Pancreas (tissue), 10 donors: ENCODE data around the gene ESR1. TPM values are rescaled to one million over a fixed set of nuclear protein-coding genes. Genes with fewer than 3 reads are reported as not detected.

Experiments
- ATAC-seq, 4 donors: fragments of 200-7000 bp; cut with Tn5 transposase; one replicate each; pipeline versions ENCODE4 v1.8.0 to v1.9.1; 2020; ENCODE audit warnings: mild to moderate bottlenecking in 4 of 4, moderate library complexity in 4 of 4
- DNase-seq, 6 donors: peaks; one replicate each; pipeline ENCODE4 v3.0.0-alpha.2; 2020
- FAIRE-seq: peaks from 2 replicates; lab custom pipeline; 2012; peaks lifted over from hg19 to GRCh38; lab: Jason Lieb, UNC
- H3K27ac ChIP-seq, 4 donors: fragments of 200-600 bp; sonication (generic); 1 replicate in 3 of 4; 2 replicates in 1 of 4; pipeline versions ENCODE4 v1.5.0 to v1.8.0; 2020
- H3K27me3 ChIP-seq, 4 donors: fragments of 200-600 bp; one replicate each; pipeline ENCODE4 v1.8.0; 2021
- H3K36me3 ChIP-seq, 3 donors: fragments of 200-600 bp; sonication (generic) in 1 of 3; one replicate each; pipeline versions ENCODE4 v1.5.0 to v1.8.0; 2020 to 2021
- H3K4me1 ChIP-seq, 3 donors: fragments of 200-600 bp; one replicate each; pipeline ENCODE4 v1.8.0; 2021
- H3K4me3 ChIP-seq, 4 donors: fragments of 200-600 bp; sonication (generic) in 2 of 4; one replicate each; pipeline versions ENCODE4 v1.5.0 to v1.8.0; 2020 to 2021
- H3K9me3 ChIP-seq, 4 donors: fragments of 200-600 bp; one replicate each; pipeline ENCODE4 v1.8.0; 2021
- CTCF ChIP-seq, 4 donors: fragments of 200-600 bp; sonication (generic) in 3 of 4; IDR thresholded peaks; one replicate each; pipeline versions ENCODE4 v1.5.0 to v1.8.0; 2021; ENCODE audit warnings: antibody characterized with exemption in 4 of 4
- WGBS, 2 donors: extraction: QIAGEN DNeasy Blood & Tissue Kit; methylation state at CpG; one replicate each; pipeline ENCODE4 v1.1.7; 2013; 5-methylcytosine and 5-hydroxymethylcytosine counted together
- intact Hi-C, 3 donors: fragments of 100-400 bp; cut with DNase I; formaldehyde crosslinking; loops; one replicate each; pipeline versions ENCODE4 v1.11.1 to v1.14.2; 2022
- polyA plus RNA-seq, 2 donors: library from polyadenylated mRNA; stranded (reverse); fragments of 200-250 nt; gene quantifications; one replicate each; pipeline ENCODE4 v1.2.3, GENCODE V29; 2013
- total RNA-seq, 6 donors: library from RNA; stranded (reverse); fragmentation: NEBNext Ultra II Directional in 4 of 6; extraction: Animal tissue kit (Norgen Biotek cat#: 25700) in 4 of 6; gene quantifications; one replicate each; pipeline versions ENCODE4 v1.2.1 to v1.2.4, GENCODE V29; 2021 to 2023
- donor health status: healthy with polysubstance abuse.
- donor health status: DM: no; HTN: no; CAD: no; lungs with moderate emphysema.
- donor health status: DM: no; HTN: no; CAD: no.
- donor health status: control.
- donor health status: control.
- donor health status: Bipolar disorder and iron deficiency.
- donor health status: DM: yes; HTN: yes; CAD: no.
- donor health status: DM: no; HTN: no; CAD: no.
- donor health status: DM: no; HTN: no; CAD: no.
- donor health status: DM: yes; HTN: yes; CAD: no.

Gene ESR1
- total and polyA plus RNA-seq, 8 donors: 0.19 to 1.0 (median 0.41) TPM

DNA sequence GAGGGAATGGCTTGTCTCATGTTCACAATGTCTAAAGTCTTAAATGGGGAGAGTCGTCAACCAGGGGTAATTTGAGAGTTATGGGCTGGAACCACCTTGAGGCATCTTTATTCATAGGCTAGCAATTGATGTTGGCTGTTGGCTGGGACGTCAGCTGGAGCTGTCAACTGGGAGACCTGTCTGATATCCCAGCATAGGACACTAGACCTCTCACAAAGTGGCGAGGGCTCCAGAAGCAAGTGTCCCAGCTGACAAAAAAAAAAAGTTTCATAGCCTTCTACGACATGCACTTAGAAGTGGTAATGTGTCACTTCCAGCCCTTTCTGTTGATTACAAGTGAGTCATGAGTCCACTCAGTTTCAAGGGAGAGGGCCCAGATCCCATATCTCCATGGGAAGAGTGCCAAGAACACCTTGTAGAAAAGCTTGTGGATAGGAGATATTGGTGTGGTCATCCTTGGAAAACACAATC is 278.0 kb downstream of the ESR1 start:
- intact Hi-C loops: no loop called here
- no peaks in the 10 kb centered on the region for H3K9me3 ChIP-seq
- ATAC-seq: no peak
- no peak for FAIRE-seq
- no peak overlapping the region for H3K4me3 ChIP-seq
- no peak overlapping the region for H3K27ac ChIP-seq
- H3K4me1 ChIP-seq: no peaks in the 10 kb centered on the region
- DNase-seq: no peak
- H3K36me3 ChIP-seq: no peaks in the 10 kb centered on the region
- WGBS, 2 donors: 61 to 63% methylated on average over 4 of the region's 4 CpGs
- H3K27me3 ChIP-seq: no peaks in the 10 kb centered on the region
- no peak for TF ChIP-seq CTCF (IDR thresholded peaks at IDR 0.05)

DNA sequence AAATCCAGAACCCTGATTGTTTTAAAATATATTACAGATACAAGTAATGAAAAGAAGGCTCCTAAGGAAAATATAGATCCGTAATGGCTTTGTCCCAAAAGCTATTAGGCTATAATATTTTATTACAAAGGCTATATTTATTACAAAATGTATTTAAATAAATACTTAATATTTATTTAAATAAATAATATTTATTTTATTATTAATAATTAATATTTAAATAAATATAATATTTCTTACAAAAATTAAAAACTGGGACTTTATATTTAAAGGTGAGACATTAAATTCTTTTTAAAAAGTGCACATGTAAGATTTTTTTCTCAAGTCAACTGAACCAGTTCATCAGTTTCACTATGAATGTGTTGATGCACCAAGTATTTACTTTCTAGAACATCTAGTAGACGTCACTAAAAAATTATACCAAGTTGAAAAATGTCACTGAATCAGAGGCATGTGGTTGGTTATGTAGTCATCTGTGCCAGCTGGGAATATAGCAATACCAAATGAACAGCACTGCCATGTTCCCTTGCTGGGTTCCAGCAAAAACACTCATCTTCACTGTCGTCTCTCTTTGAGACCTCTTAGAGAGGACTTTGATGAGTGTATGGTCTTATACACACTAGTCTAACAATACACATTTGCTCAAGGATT is 278.9 kb downstream of the ESR1 start:
- WGBS, 2 donors: 46 to 63% methylated on average over 3 of the region's 3 CpGs
- H3K4me1 ChIP-seq: no peaks in the 10 kb centered on the region
- DNase-seq (no peak), ATAC-seq (no peak), FAIRE-seq (no peak)
- no peaks in the 10 kb centered on the region for H3K27me3 ChIP-seq
- no peaks in the 10 kb centered on the region for H3K36me3 ChIP-seq
- no peaks in the 10 kb centered on the region for H3K9me3 ChIP-seq
- intact Hi-C loops: no loop called here
- no peak for TF ChIP-seq CTCF (IDR thresholded peaks at IDR 0.05)
- no peak overlapping the region for H3K27ac ChIP-seq
- H3K4me3 ChIP-seq: no peak overlapping the region

DNA sequence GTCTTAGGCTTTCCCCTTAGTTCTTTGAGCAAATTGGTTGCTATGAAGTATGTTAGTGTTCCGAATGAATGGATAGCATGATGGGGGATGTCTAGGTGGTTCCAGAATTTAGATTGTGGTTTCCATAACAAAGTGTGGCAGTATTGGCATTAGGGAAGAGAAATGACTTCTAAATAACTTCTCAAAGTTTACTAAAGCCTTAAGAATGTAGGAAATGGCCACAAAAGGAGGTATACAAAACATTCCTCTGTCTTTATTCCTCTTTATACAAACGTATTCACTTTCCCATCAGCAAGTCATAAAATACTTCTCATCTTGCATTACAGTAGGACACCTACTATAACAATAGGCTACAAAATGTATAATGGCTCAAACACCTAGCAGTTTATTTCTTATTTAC is 279.6 kb downstream of the ESR1 start:
- Histone ChIP-seq H3K9me3 (no peaks in the 10 kb centered on the region), H3K4me3 (no peak overlapping the region), H3K36me3 (no peaks in the 10 kb centered on the region), H3K4me1 (no peaks in the 10 kb centered on the region), H3K27ac (no peak overlapping the region), H3K27me3 (no peaks in the 10 kb centered on the region)
- no peak for ATAC-seq
- FAIRE-seq: no peak
- no peak for DNase-seq
- WGBS, 2 donors: 27 to 41% methylated on average over 2 of the region's 2 CpGs
- TF ChIP-seq CTCF (IDR thresholded peaks at IDR 0.05): no peak
- intact Hi-C loops: no loop called here

DNA sequence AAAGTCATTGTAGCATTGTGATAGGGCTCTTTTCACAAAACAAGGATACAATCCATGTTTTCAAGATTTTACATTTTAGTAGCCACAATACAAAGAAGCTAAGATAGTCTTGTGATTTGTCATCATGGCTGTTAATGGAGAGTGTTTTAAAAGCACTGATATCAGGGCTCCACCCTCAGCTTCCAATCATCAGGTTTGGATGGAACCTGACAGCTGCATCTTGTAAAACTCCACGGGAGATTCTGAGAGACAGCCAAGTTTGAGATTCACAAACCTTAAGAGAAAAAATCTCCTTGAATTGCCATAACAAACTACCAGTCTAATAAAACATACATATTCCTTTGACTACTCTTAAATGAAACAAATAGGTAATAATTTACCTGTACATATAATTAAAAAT is 280.2 kb downstream of the ESR1 start:
- Histone ChIP-seq H3K27me3 (no peaks in the 10 kb centered on the region), H3K4me3 (no peak overlapping the region), H3K4me1 (no peaks in the 10 kb centered on the region), H3K36me3 (no peaks in the 10 kb centered on the region), H3K27ac (no peak overlapping the region), H3K9me3 (no peaks in the 10 kb centered on the region)
- no peak for ATAC-seq
- no peak for FAIRE-seq
- TF ChIP-seq CTCF (IDR thresholded peaks at IDR 0.05): no peak
- no peak for DNase-seq
- 37 to 39% methylated on average over 1 of the region's 1 CpG for WGBS, 2 donors
- intact Hi-C loops: no loop called here

DNA sequence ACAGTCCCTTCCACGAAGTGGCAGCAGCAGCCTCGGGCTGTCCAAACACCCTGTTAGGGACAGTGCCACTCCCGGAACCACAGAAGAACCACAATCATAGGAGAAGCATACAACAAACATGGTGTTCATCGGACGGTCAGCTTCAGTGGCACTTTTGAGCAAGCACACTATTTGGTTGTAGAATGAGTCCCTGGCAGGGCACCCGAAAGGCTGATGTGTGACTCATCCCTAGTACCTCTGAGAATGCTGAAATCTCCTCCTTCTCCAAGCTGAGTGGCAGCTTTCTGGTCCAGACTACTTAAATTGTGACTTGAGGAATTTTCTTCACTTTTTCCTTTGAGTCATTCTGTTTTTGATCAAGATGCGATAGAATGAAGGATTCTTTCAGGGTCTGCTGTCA is 282.5 kb downstream of the ESR1 start:
- 75 to 84% methylated on average over 7 of the region's 7 CpGs for WGBS, 2 donors
- intact Hi-C loops: no loop called here
- TF ChIP-seq CTCF (IDR thresholded peaks at IDR 0.05): no peak
- FAIRE-seq (no peak), DNase-seq (no peak), ATAC-seq (no peak)
- Histone ChIP-seq H3K4me3 (no peak overlapping the region), H3K36me3 (no peaks in the 10 kb centered on the region), H3K9me3 (no peaks in the 10 kb centered on the region), H3K27ac (no peak overlapping the region), H3K27me3 (no peaks in the 10 kb centered on the region), H3K4me1 (no peaks in the 10 kb centered on the region)
